ENCODE results near the gene SPTBN5.

DNA sequence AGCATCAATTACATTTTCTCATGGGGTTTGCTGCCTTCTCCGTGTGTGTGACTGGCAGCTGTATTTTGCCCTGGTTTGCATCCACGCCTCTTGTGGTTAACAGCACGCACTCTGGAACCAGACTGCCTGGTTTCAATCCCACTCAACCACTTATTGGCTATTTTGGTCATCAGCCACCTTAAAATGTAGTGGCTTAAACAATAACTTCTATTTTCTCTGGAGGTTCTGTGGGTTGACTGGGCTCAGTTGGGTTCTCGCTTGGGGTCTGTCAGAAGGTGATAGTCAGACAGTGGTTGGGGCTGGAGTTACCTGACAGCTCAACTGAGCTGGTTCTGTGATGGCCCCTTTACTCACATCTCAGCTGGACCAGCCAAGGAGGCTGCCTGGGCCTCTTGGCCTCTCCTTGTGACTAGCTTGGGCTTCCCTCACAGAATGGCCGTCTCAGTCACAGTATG is 41.7 kb upstream of the SPTBN5 start:
- TF ChIP-seq, protein P1, sequence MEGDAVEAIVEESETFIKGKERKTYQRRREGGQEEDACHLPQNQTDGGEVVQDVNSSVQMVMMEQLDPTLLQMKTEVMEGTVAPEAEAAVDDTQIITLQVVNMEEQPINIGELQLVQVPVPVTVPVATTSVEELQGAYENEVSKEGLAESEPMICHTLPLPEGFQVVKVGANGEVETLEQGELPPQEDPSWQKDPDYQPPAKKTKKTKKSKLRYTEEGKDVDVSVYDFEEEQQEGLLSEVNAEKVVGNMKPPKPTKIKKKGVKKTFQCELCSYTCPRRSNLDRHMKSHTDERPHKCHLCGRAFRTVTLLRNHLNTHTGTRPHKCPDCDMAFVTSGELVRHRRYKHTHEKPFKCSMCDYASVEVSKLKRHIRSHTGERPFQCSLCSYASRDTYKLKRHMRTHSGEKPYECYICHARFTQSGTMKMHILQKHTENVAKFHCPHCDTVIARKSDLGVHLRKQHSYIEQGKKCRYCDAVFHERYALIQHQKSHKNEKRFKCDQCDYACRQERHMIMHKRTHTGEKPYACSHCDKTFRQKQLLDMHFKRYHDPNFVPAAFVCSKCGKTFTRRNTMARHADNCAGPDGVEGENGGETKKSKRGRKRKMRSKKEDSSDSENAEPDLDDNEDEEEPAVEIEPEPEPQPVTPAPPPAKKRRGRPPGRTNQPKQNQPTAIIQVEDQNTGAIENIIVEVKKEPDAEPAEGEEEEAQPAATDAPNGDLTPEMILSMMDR (conservative IDR thresholded peaks at IDR 0.05; ENCODE audit: low read length) = no peak
- TF ChIP-seq EZH2phosphoT487 (IDR thresholded peaks at IDR 0.05; ENCODE audit: borderline replicate concordance) = no peak

Measured in Loucy (cell line).